ENCODE results near the gene KANK3.

DNA sequence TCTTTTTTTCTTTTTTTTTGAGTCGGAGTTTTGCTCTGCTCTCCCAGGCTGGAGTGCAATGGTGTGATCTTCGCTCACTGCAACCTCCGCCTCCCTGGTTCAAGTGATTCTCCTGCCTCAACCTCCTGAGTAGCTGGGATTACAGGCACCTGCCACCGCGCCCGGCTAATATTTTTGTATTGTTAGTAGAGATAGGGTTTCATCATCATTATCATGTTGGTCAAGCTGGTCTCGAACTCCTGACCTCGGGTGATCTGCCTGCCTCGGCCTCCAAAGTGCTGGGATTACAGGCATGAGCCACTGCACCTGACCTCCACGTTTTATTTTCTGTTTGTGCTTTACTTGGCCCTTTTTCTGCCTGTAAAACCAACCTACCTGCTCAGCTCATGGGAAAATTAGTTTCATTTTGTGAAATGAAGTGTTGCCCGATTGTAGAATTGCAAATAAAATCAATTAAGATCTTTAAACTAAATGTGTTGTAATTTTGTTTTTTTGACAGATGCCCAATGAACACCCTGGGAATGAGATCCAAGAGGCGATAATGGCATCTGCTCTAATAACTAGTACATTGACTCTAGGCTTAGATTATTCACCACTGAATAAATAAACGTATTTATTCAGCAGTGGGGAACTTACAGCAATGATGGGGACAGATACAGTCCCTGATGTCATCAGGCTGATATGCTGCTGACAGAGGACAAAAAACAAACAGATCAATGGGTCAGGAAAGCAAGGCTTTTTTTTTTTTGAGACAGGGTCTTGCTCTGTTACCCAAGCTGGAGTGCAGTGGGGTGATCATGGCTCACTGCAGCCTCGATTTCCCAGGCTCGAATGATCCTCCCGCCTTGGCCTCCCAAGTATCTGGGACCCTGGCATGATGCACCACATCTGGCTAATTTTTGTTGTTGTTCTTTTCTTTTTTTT, 44.9 kb upstream of the KANK3 start:
- TF ChIP-seq, protein P1, sequence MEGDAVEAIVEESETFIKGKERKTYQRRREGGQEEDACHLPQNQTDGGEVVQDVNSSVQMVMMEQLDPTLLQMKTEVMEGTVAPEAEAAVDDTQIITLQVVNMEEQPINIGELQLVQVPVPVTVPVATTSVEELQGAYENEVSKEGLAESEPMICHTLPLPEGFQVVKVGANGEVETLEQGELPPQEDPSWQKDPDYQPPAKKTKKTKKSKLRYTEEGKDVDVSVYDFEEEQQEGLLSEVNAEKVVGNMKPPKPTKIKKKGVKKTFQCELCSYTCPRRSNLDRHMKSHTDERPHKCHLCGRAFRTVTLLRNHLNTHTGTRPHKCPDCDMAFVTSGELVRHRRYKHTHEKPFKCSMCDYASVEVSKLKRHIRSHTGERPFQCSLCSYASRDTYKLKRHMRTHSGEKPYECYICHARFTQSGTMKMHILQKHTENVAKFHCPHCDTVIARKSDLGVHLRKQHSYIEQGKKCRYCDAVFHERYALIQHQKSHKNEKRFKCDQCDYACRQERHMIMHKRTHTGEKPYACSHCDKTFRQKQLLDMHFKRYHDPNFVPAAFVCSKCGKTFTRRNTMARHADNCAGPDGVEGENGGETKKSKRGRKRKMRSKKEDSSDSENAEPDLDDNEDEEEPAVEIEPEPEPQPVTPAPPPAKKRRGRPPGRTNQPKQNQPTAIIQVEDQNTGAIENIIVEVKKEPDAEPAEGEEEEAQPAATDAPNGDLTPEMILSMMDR (IDR thresholded peaks at IDR 0.05; ENCODE audit: low read length) = no peak
- no peak for TF ChIP-seq EZH2phosphoT487 (IDR thresholded peaks at IDR 0.05; ENCODE audit: low read length)

Measured in MM.1S (cell line).